HepG2 (cell line): ENCODE measurements around the gene CST3. TPM values are rescaled to one million over a fixed set of nuclear protein-coding genes. Genes with fewer than 3 reads are reported as not detected.
A peak's percentile ranks its signal among the peaks of the same experiment; 100 is the strongest.

Experiments used
- BRCA1 ChIP-seq: sonication (generic); formaldehyde crosslinking; IDR thresholded peaks from 2 replicates; pipeline ENCODE4 v1.4.0; 2020; ENCODE audit warnings: missing genetic modification reagents
- CREM ChIP-seq, 2 experiments: sonication (generic) in 1 of 2; formaldehyde crosslinking in 1 of 2; IDR thresholded peaks; 2 replicates each; pipeline versions ENCODE4 v1.4.0 to v1.6.1; 2016 to 2020; ENCODE audit warnings: antibody characterized with exemption in 1 of 2, mild to moderate bottlenecking in 1 of 2, missing genetic modification reagents in 1 of 2
- GTF2F1 ChIP-seq: fragments of 150-350 bp; IDR thresholded peaks from 2 replicates; pipeline ENCODE4 v1.6.1; 2014; ENCODE audit warnings: low read length
- ISX ChIP-seq: sonication (generic); formaldehyde crosslinking; conservative IDR thresholded peaks from 2 replicates; pipeline ENCODE4 v1.5.0; 2020; ENCODE audit warnings: missing genetic modification reagents
- KDM3A ChIP-seq: IDR thresholded peaks from 2 replicates; pipeline ENCODE4 v1.6.1; 2018; ENCODE audit warnings: low read depth, missing compliant biosample characterization
- NR1H2 ChIP-seq: sonication (generic); formaldehyde crosslinking; IDR thresholded peaks from 2 replicates; pipeline ENCODE4 v1.8.1; 2022; ENCODE audit warnings: low read depth, missing genetic modification reagents, borderline replicate concordance
- RARG ChIP-seq: sonication (generic); formaldehyde crosslinking; IDR thresholded peaks from 2 replicates; pipeline ENCODE4 v1.4.0; 2020; ENCODE audit warnings: low read depth, mild to moderate bottlenecking, missing genetic modification reagents
- RFX5 ChIP-seq: IDR thresholded peaks from 2 replicates; pipeline ENCODE4 v1.6.1; 2011; ENCODE audit warnings: low read depth, low read length, improper control_type of control experiment
- SMARCC2 ChIP-seq: fragments of 450-650 bp; IDR thresholded peaks from 2 replicates; pipeline ENCODE4 v1.6.1; 2017; ENCODE audit warnings: antibody characterized with exemption, mild to moderate bottlenecking
- THYN1 ChIP-seq: sonication (generic); formaldehyde crosslinking; IDR thresholded peaks from 2 replicates; pipeline ENCODE4 v1.8.1; 2023; ENCODE audit warnings: low read depth, mild to moderate bottlenecking, moderate library complexity, missing genetic modification reagents, borderline replicate concordance
- ZBTB7A ChIP-seq: sonication (generic); formaldehyde crosslinking; IDR thresholded peaks from 2 replicates; pipeline ENCODE4 v1.8.0; 2022; ENCODE audit warnings: mild to moderate bottlenecking, missing genetic modification reagents
- ZEB1 ChIP-seq: IDR thresholded peaks from 2 replicates; pipeline ENCODE4 v1.6.1; 2012; ENCODE audit warnings: mild to moderate bottlenecking, low read depth, inconsistent platforms; ENCODE audit not compliant: insufficient replicate concordance
- ZFAT ChIP-seq: sonication (generic); formaldehyde crosslinking; conservative IDR thresholded peaks from 2 replicates; pipeline ENCODE4 v1.8.1; 2023; ENCODE audit warnings: missing genetic modification reagents, inconsistent platforms
- ZFP62 ChIP-seq: sonication (generic); formaldehyde crosslinking; IDR thresholded peaks from 2 replicates; pipeline ENCODE4 v1.4.0; 2020; ENCODE audit warnings: missing genetic modification reagents
- ZNF326 ChIP-seq: sonication (generic); formaldehyde crosslinking; IDR thresholded peaks from 2 replicates; pipeline ENCODE4 v1.4.0; 2020; ENCODE audit warnings: missing genetic modification reagents, borderline replicate concordance
- ZNF367 ChIP-seq: sonication (generic); formaldehyde crosslinking; IDR thresholded peaks from 2 replicates; pipeline ENCODE4 v1.4.0; 2020; ENCODE audit warnings: missing genetic modification reagents, borderline replicate concordance
- polyA plus RNA-seq, 8 experiments: library from polyadenylated mRNA; depleted of rRNA in 3 of 8; stranded (reverse) in 7 of 8; unstranded in 1 of 8; fragments of >200 nt; fragmentation: Illumina TruSeq in 4 of 8; extraction: Trizol in 4 of 8; gene quantifications; 2 replicates each; pipeline versions ENCODE4 v1.2.1 to v1.2.3, GENCODE V29; 2011 to 2016; ENCODE audit warnings: low read depth in 4 of 8, missing spikeins in 1 of 8, mixed read lengths in 1 of 8; ENCODE audit not compliant: insufficient read depth in 1 of 8
- total RNA-seq, 5 experiments: library from RNA; depleted of rRNA; stranded (reverse); fragments of >200 nt; fragmentation: Illumina TruSeq; extraction: Trizol; gene quantifications; 2 replicates each; pipeline ENCODE4 v1.2.3, GENCODE V29; 2016; ENCODE audit warnings: low read depth in 1 of 5
- TF ChIP-seq, protein P1 (sequence below): conservative IDR thresholded peaks from 2 replicates; pipeline ENCODE4 v1.6.1; 2018; ENCODE audit warnings: missing genetic modification reagents
- TF ChIP-seq, protein P2 (sequence below): sonication (generic); formaldehyde crosslinking; IDR thresholded peaks from 2 replicates; pipeline ENCODE4 v1.4.0; 2020; ENCODE audit warnings: missing genetic modification reagents
- TF ChIP-seq, protein P3 (sequence below): IDR thresholded peaks from 2 replicates; pipeline ENCODE4 v1.6.1; 2016; ENCODE audit warnings: missing genetic modification reagents, missing compliant biosample characterization
- TF ChIP-seq, protein P4 (sequence below): sonication (generic); formaldehyde crosslinking; IDR thresholded peaks from 2 replicates; pipeline ENCODE4 v1.4.0; 2020; ENCODE audit warnings: missing genetic modification reagents
- TF ChIP-seq, protein P5 (sequence below): sonication (generic); formaldehyde crosslinking; IDR thresholded peaks from 2 replicates; pipeline ENCODE4 v1.5.1; 2020; ENCODE audit warnings: missing genetic modification reagents, mild to moderate bottlenecking, borderline replicate concordance

Gene CST3
- total and polyA plus RNA-seq, 2 of the 13 experiments (the other 11 are each of a cell fraction or from before 2014, with no cell fraction given) = 690 to 1,005 TPM

DNA sequence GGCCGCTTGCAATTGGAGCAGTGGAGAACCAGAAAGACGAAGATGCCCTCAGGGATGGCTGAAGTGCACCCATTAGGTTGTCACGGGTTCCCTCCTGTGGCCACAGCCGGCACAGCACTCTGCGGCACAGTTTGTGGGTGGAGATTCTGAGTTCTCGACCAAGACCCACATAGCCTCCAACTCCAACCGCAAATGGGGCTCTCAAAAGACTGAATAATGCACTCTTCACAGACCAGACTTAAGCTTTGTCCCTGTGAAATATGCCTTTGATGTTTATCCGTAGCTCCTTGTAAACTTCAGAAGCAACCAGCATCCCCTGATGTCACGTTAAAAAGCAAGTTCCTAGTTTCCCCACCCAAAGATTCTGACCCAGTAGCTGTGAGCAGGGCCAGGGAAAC, 31.1 kb downstream of the CST3 start (continued):
- no peak for TF ChIP-seq ZBTB7A
- TF ChIP-seq CREM (IDR thresholded peaks at IDR 0.05) = no peak
- no peak for TF ChIP-seq CREM (CRISPR knock-in tag; IDR thresholded peaks at IDR 0.05)
- TF ChIP-seq, protein P1, sequence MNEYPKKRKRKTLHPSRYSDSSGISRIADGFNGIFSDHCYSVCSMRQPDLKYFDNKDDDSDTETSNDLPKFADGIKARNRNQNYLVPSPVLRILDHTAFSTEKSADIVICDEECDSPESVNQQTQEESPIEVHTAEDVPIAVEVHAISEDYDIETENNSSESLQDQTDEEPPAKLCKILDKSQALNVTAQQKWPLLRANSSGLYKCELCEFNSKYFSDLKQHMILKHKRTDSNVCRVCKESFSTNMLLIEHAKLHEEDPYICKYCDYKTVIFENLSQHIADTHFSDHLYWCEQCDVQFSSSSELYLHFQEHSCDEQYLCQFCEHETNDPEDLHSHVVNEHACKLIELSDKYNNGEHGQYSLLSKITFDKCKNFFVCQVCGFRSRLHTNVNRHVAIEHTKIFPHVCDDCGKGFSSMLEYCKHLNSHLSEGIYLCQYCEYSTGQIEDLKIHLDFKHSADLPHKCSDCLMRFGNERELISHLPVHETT = no peak
- TF ChIP-seq ISX (CRISPR knock-in tag) = no peak
- no peak for TF ChIP-seq ZNF326
- no peak for TF ChIP-seq BRCA1 (CRISPR knock-in tag)
- no peak for TF ChIP-seq ZNF367 (CRISPR knock-in tag)
- TF ChIP-seq, protein P2, sequence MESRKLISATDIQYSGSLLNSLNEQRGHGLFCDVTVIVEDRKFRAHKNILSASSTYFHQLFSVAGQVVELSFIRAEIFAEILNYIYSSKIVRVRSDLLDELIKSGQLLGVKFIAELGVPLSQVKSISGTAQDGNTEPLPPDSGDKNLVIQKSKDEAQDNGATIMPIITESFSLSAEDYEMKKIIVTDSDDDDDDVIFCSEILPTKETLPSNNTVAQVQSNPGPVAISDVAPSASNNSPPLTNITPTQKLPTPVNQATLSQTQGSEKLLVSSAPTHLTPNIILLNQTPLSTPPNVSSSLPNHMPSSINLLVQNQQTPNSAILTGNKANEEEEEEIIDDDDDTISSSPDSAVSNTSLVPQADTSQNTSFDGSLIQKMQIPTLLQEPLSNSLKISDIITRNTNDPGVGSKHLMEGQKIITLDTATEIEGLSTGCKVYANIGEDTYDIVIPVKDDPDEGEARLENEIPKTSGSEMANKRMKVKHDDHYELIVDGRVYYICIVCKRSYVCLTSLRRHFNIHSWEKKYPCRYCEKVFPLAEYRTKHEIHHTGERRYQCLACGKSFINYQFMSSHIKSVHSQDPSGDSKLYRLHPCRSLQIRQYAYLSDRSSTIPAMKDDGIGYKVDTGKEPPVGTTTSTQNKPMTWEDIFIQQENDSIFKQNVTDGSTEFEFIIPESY (CRISPR knock-in tag) = no peak
- no peak for TF ChIP-seq SMARCC2
- TF ChIP-seq ZFAT (CRISPR knock-in tag) = no peak
- TF ChIP-seq ZEB1 = no peak
- TF ChIP-seq RARG = no peak
- TF ChIP-seq, protein P3, sequence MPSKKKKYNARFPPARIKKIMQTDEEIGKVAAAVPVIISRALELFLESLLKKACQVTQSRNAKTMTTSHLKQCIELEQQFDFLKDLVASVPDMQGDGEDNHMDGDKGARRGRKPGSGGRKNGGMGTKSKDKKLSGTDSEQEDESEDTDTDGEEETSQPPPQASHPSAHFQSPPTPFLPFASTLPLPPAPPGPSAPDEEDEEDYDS (CRISPR knock-in tag) = no peak
- no peak for TF ChIP-seq RFX5
- no peak for TF ChIP-seq ZFP62
- TF ChIP-seq, protein P4, sequence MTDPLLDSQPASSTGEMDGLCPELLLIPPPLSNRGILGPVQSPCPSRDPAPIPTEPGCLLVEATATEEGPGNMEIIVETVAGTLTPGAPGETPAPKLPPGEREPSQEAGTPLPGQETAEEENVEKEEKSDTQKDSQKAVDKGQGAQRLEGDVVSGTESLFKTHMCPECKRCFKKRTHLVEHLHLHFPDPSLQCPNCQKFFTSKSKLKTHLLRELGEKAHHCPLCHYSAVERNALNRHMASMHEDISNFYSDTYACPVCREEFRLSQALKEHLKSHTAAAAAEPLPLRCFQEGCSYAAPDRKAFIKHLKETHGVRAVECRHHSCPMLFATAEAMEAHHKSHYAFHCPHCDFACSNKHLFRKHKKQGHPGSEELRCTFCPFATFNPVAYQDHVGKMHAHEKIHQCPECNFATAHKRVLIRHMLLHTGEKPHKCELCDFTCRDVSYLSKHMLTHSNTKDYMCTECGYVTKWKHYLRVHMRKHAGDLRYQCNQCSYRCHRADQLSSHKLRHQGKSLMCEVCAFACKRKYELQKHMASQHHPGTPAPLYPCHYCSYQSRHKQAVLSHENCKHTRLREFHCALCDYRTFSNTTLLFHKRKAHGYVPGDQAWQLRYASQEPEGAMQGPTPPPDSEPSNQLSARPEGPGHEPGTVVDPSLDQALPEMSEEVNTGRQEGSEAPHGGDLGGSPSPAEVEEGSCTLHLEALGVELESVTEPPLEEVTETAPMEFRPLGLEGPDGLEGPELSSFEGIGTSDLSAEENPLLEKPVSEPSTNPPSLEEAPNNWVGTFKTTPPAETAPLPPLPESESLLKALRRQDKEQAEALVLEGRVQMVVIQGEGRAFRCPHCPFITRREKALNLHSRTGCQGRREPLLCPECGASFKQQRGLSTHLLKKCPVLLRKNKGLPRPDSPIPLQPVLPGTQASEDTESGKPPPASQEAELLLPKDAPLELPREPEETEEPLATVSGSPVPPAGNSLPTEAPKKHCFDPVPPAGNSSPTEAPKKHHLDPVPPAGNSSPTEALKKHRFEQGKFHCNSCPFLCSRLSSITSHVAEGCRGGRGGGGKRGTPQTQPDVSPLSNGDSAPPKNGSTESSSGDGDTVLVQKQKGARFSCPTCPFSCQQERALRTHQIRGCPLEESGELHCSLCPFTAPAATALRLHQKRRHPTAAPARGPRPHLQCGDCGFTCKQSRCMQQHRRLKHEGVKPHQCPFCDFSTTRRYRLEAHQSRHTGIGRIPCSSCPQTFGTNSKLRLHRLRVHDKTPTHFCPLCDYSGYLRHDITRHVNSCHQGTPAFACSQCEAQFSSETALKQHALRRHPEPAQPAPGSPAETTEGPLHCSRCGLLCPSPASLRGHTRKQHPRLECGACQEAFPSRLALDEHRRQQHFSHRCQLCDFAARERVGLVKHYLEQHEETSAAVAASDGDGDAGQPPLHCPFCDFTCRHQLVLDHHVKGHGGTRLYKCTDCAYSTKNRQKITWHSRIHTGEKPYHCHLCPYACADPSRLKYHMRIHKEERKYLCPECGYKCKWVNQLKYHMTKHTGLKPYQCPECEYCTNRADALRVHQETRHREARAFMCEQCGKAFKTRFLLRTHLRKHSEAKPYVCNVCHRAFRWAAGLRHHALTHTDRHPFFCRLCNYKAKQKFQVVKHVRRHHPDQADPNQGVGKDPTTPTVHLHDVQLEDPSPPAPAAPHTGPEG (CRISPR knock-in tag) = peak; percentile 71; the same call in 1 of the 2 replicates
- TF ChIP-seq GTF2F1 = no peak
- TF ChIP-seq NR1H2 (CRISPR knock-in tag) = no peak
- TF ChIP-seq KDM3A (CRISPR knock-in tag) = no peak
- no peak for TF ChIP-seq THYN1 (CRISPR knock-in tag)
- TF ChIP-seq, protein P5, sequence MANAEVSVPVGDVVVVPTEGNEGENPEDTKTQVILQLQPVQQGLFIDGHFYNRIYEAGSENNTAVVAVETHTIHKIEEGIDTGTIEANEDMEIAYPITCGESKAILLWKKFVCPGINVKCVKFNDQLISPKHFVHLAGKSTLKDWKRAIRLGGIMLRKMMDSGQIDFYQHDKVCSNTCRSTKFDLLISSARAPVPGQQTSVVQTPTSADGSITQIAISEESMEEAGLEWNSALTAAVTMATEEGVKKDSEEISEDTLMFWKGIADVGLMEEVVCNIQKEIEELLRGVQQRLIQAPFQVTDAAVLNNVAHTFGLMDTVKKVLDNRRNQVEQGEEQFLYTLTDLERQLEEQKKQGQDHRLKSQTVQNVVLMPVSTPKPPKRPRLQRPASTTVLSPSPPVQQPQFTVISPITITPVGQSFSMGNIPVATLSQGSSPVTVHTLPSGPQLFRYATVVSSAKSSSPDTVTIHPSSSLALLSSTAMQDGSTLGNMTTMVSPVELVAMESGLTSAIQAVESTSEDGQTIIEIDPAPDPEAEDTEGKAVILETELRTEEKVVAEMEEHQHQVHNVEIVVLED (CRISPR knock-in tag) = no peak
